HG02981 (cell line): ENCODE data around the gene SLC46A3.
"Not testable (repeated sequence)": the region's sequence is repeated elsewhere in the genome, so short reads cannot be mapped to it uniquely, and the experiment has no call there.

Experiments
- ATAC-seq: cut with Tn5 transposase; IDR thresholded peaks from one replicate; pipeline ENCODE4 v1.9.1; 2021; ENCODE audit warnings: mild to moderate bottlenecking, moderate library complexity; ENCODE audit not compliant: unreplicated experiment

Gene SLC46A3

GRCh38 chr13:28718543-28719226 lies at the start of gene SLC46A3:
Gene SLC46A3 (minus strand): TSS chr13:28718970. CDS start chr13:28717998, 972 bp downstream.
- peak; percentile 99 for ATAC-seq

GRCh38 chr13:28763887-28764286 lies 45.1 kb upstream of the SLC46A3 start:
- no peak for ATAC-seq

GRCh38 chr13:28761586-28761985 lies 42.8 kb upstream of the SLC46A3 start:
- ATAC-seq, result no peak

- no peak for ATAC-seq
These were observed 36.7 kb upstream of the SLC46A3 start for GRCh38 chr13:28755546-28755870.

- no peak for ATAC-seq
These were observed 36.2 kb upstream of the SLC46A3 start for GRCh38 chr13:28754698-28755545.

- no peak for ATAC-seq
These were observed 35.2 kb upstream of the SLC46A3 start for GRCh38 chr13:28753946-28754345.

- no peak for ATAC-seq
These were observed 34.6 kb upstream of the SLC46A3 start for GRCh38 chr13:28753208-28753892.

- ATAC-seq, result no peak
These were observed 32.6 kb upstream of the SLC46A3 start for GRCh38 chr13:28751175-28751960.

- no peak for ATAC-seq
These were observed 31.6 kb upstream of the SLC46A3 start for GRCh38 chr13:28750187-28751045.

GRCh38 chr13:28747851-28748250 lies 29.1 kb upstream of the SLC46A3 start:
- ATAC-seq, result no peak

- no peak for ATAC-seq
These were observed 27.5 kb upstream of the SLC46A3 start for GRCh38 chr13:28746287-28746612.

- ATAC-seq, result no peak
These were observed 25.9 kb upstream of the SLC46A3 start for GRCh38 chr13:28744656-28745055.

- no peak for ATAC-seq
These were observed 25.3 kb upstream of the SLC46A3 start for GRCh38 chr13:28744091-28744536.

- ATAC-seq, result no peak
These were observed 24.8 kb upstream of the SLC46A3 start for GRCh38 chr13:28743499-28744083.

GRCh38 chr13:28743020-28743419 lies 24.2 kb upstream of the SLC46A3 start:
- ATAC-seq, result no peak

- not testable (repeated sequence) for ATAC-seq
These were observed 23.7 kb upstream of the SLC46A3 start for GRCh38 chr13:28742445-28742844.

- ATAC-seq, result no peak
These were observed 22.3 kb upstream of the SLC46A3 start for GRCh38 chr13:28741084-28741491.

- ATAC-seq, result no peak
These were observed 20.6 kb upstream of the SLC46A3 start for GRCh38 chr13:28739376-28739775.

- no peak for ATAC-seq
These were observed 16.8 kb upstream of the SLC46A3 start for GRCh38 chr13:28735481-28736029.
